ENCODE measurements around the gene MYLK.

DNA sequence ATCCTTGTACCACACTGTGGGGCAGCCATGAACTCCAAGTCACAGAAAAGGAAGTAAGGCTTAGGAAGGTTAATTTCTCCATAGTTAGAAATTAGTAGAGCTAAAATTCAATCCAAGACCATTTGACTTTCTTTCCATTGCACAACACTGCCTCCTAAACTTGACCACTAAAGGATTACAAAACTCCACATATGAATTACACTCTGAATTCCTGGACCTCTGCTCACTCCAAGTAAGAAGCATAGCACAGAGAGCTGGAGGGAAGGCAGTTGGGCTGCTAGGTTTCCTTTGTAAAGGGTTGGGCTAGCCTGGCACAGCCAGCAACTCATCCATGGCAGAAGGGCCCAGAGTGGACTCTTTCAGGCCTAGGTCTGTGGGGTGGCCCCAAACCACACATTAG is 134.4 kb downstream of the MYLK start:
- no peak for TF ChIP-seq TAF1 (IDR thresholded peaks at IDR 0.05; ENCODE audit: borderline replicate concordance, insufficient read depth, low read length)
- no peak for TF ChIP-seq POLR2AphosphoS5 (IDR thresholded peaks at IDR 0.05; ENCODE audit: low read depth, low read length)
- TF ChIP-seq FOXP2 (optimal IDR thresholded peaks at IDR 0.05; ENCODE audit: borderline replicate concordance, extremely low read depth, extremely low read length, insufficient read depth), result no peak

Data from PFSK-1 (cell line).